ENCODE measurements around the gene PDE6H.

DNA sequence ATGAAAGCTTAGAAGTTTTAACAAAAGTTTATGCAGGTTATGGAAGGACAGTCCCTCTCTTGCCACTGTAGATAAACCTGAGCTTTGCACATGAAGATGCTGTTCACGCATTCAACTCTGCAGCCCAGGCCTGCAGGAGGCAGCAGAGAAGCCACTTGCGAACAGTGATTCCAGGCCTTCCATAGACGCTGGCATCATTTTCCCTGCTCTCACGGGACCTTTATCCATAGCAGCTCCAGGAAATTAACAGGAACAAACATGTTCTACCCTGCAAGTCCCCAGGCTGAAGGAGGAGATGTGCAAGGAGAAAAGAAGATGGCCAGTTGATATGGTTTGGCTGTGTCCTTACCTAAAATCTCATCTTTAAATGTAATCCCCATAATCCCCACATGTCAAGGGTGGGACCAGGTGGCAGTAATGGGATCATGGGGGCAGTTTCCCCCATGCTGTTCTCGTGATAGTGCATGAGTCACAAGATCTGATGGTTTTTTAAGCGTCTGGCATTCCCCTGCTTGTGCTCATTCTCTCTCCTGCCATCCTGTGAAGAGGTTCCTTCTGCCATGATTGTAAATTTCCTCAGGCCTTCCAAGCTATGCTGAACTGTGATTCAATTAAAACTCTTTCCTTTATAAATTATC lies 36.5 kb upstream of the PDE6H start:
- TF ChIP-seq, protein P1, sequence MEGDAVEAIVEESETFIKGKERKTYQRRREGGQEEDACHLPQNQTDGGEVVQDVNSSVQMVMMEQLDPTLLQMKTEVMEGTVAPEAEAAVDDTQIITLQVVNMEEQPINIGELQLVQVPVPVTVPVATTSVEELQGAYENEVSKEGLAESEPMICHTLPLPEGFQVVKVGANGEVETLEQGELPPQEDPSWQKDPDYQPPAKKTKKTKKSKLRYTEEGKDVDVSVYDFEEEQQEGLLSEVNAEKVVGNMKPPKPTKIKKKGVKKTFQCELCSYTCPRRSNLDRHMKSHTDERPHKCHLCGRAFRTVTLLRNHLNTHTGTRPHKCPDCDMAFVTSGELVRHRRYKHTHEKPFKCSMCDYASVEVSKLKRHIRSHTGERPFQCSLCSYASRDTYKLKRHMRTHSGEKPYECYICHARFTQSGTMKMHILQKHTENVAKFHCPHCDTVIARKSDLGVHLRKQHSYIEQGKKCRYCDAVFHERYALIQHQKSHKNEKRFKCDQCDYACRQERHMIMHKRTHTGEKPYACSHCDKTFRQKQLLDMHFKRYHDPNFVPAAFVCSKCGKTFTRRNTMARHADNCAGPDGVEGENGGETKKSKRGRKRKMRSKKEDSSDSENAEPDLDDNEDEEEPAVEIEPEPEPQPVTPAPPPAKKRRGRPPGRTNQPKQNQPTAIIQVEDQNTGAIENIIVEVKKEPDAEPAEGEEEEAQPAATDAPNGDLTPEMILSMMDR (IDR thresholded peaks at IDR 0.05) = peak in 1 of 6 experiments; percentile 30
- TF ChIP-seq POLR2A (IDR thresholded peaks at IDR 0.05) = no peak
